Trophoblast cell (in vitro differentiated cells and primary cell): ENCODE measurements around the gene MYH8.

ENCODE experiments used
- DNase-seq, 2 donors: peaks; one replicate each; pipeline ENCODE4 v3.0.0-alpha.2; 2016
- H2AFZ ChIP-seq: 2 replicates; pipeline ENCODE4 v1.6.1; 2013; ENCODE audit warnings: low read length, moderate library complexity, mild to moderate bottlenecking; ENCODE audit not compliant: insufficient read depth, poor library complexity
- H2AK5ac ChIP-seq: 2 replicates; pipeline ENCODE4 v1.6.1; 2013; ENCODE audit warnings: mild to moderate bottlenecking, low read length
- H2BK120ac ChIP-seq: 2 replicates; pipeline ENCODE4 v1.6.1; 2013; ENCODE audit warnings: low read length, mild to moderate bottlenecking, moderate library complexity; ENCODE audit not compliant: insufficient read depth, poor library complexity
- H2BK12ac ChIP-seq: 2 replicates; pipeline ENCODE4 v1.6.1; 2013; ENCODE audit warnings: mild to moderate bottlenecking, low read length, moderate library complexity
- H2BK5ac ChIP-seq: 2 replicates; pipeline ENCODE4 v1.6.1; 2013; ENCODE audit warnings: low read length, low read depth, moderate library complexity, mild to moderate bottlenecking; ENCODE audit not compliant: poor library complexity
- H3K14ac ChIP-seq: 2 replicates; pipeline ENCODE4 v1.6.1; 2013; ENCODE audit warnings: mild to moderate bottlenecking, low read length
- H3K18ac ChIP-seq: 2 replicates; pipeline ENCODE4 v1.6.1; 2013; ENCODE audit warnings: mild to moderate bottlenecking, low read length
- H3K23ac ChIP-seq: 2 replicates; pipeline ENCODE4 v1.6.1; 2013; ENCODE audit warnings: low read length
- H3K27ac ChIP-seq: 2 replicates; pipeline ENCODE4 v1.5.1; 2013; ENCODE audit warnings: low read depth, mild to moderate bottlenecking, inconsistent platforms, low read length, moderate library complexity
- H3K27me3 ChIP-seq: 2 replicates; pipeline ENCODE4 v1.6.1; 2013; ENCODE audit warnings: inconsistent platforms, mild to moderate bottlenecking, low read length, moderate library complexity; ENCODE audit not compliant: insufficient read depth
- H3K36me3 ChIP-seq, 2 experiments: 1 replicate in 1 of 2; 2 replicates in 1 of 2; pipeline ENCODE4 v1.6.1; 2013; ENCODE audit warnings: low read length in 2 of 2, mild to moderate bottlenecking in 2 of 2, moderate library complexity in 1 of 2; ENCODE audit not compliant: insufficient read depth in 2 of 2, control insufficient read depth in 1 of 2
- H3K4ac ChIP-seq: 2 replicates; pipeline ENCODE4 v1.6.1; 2013; ENCODE audit warnings: low read depth, mild to moderate bottlenecking, low read length, moderate library complexity
- H3K4me1 ChIP-seq, 2 experiments: 1 replicate in 1 of 2; 2 replicates in 1 of 2; pipeline ENCODE4 v1.6.1; 2013; ENCODE audit warnings: low read length in 2 of 2, mild to moderate bottlenecking in 2 of 2, moderate library complexity in 1 of 2; ENCODE audit not compliant: insufficient read depth in 2 of 2, control insufficient read depth in 1 of 2
- H3K4me2 ChIP-seq: 2 replicates; pipeline ENCODE4 v1.6.1; 2013; ENCODE audit warnings: inconsistent platforms, mild to moderate bottlenecking, low read length, moderate library complexity
- H3K4me3 ChIP-seq: 2 replicates; pipeline ENCODE4 v1.5.1; 2013; ENCODE audit warnings: mild to moderate bottlenecking, low read depth, low read length, inconsistent platforms
- H3K79me1 ChIP-seq: one replicate; pipeline ENCODE4 v1.6.1; 2013; ENCODE audit warnings: low read length
- H3K79me2 ChIP-seq: 2 replicates; pipeline ENCODE4 v1.6.1; 2013; ENCODE audit warnings: low read length, mild to moderate bottlenecking; ENCODE audit not compliant: control insufficient read depth, insufficient read depth, poor library complexity
- H3K9ac ChIP-seq: 2 replicates; pipeline ENCODE4 v1.6.1; 2013; ENCODE audit warnings: mild to moderate bottlenecking, low read length
- H3K9me3 ChIP-seq: 2 replicates; pipeline ENCODE4 v1.6.1; 2013; ENCODE audit warnings: low read depth, mild to moderate bottlenecking, control low read depth, inconsistent platforms, low read length; ENCODE audit not compliant: insufficient read depth
- H4K12ac ChIP-seq: 2 replicates; pipeline ENCODE4 v1.6.1; 2013; ENCODE audit warnings: low read depth, mild to moderate bottlenecking, low read length, moderate library complexity
- H4K8ac ChIP-seq: 2 replicates; pipeline ENCODE4 v1.6.1; 2013; ENCODE audit warnings: low read depth, mild to moderate bottlenecking, low read length, moderate library complexity
- H4K91ac ChIP-seq: one replicate; pipeline ENCODE4 v1.6.1; 2013; ENCODE audit warnings: low read depth, mild to moderate bottlenecking, low read length, moderate library complexity
- WGBS: extraction: QIAGEN DNeasy Blood & Tissue Kit; methylation state at CpG from one replicate; pipeline ENCODE4 v1.1.7; 2013; ENCODE audit warnings: missing lambda C conversion rate; ENCODE audit not compliant: insufficient read length, insufficient coverage; ENCODE audit errors: extremely low coverage; 5-methylcytosine and 5-hydroxymethylcytosine counted together

The MYH8 gene

DNA sequence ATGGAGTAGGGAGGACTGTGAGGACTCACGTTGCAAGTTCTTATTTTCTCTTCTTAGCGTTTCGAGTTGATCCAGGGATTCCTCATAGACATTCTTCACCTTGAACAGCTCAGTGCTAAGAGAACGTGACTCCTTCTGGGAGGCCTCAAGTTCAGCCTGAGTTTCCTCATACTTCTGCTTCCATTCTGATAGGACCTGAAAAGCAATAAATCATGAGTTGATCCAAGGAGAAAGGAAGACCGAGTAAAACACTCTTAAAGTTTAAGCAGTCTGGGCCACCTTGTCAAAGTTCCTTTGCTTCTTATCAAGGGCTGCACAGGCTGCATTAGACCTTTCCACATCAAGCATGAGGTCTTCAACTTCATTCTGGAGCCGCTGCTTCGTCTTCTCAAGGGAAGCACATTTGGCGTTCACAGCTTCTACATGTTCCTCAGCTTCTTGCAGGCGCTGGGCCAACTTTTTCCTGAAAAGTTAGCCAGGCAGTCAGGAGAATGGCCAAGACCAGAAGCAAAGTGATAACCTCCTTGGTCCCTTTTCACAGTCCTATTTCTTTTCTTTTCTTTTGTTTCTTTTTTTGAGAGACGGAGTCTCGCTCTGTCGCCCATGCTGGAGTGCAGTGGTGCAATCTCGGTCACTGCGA is 25.1 kb downstream of the MYH8 start:
- H2AK5ac ChIP-seq = no peak overlapping the region

DNA sequence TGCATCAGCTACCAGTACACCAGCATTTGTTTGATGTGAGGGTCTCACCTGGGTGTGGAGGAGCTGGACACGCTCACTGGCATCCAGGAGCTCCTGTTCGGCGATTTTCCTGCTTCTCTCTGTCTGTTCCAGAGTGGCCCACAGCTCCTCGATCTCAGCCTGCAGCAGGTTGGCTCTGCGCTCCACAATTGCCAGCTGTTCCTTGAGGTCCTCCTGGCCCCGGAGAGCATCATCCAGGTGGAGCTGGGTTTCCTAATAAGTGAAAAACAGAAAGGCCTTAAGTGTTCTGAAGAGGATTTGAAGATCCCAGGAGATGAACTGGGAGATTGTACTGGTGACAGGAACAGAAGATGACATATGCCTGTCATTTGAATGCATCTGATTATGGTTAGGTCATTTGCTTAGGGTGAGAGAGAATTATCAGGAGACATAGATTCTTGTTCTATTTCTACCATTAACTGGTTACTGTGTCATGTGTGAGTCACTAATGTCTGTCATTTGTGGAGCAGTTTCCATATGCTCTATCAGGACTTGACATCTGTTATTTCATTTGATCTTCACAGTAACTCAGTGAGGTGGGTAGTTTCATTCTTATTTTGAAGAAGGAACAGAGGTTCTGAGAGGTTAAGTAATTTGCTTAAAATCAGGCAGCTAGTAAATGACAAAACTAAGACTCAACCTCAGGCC is 27.4 kb downstream of the MYH8 start:
- Histone ChIP-seq H3K27ac (no peak overlapping the region), H3K14ac (no peak overlapping the region), H3K4me2 (no peak overlapping the region), H3K18ac (no peak overlapping the region), H3K23ac (no peak overlapping the region), H2AK5ac (no peak overlapping the region), H4K91ac (no peak overlapping the region), H3K9ac (no peak overlapping the region), H3K4me3 (no peak overlapping the region), H3K4ac (no peak overlapping the region), H2AFZ (no peak overlapping the region), H3K27me3 (no peaks in the 10 kb centered on the region), H3K79me2 (no peaks in the 10 kb centered on the region), H3K9me3 (peaks cover 3% of the 10 kb centered on the region), H4K8ac (no peak overlapping the region), H3K36me3 (no peaks in the 10 kb centered on the region), H3K79me1 (no peaks in the 10 kb centered on the region), H2BK5ac (no peak overlapping the region), H4K12ac (no peak overlapping the region), H3K4me1 (no peaks in the 10 kb centered on the region), H2BK120ac (no peak overlapping the region), H2BK12ac (no peak overlapping the region)
- no peak for DNase-seq
- no CpG with 5 or more reads among the region's 6 CpGs for WGBS

More for the DNA sequence above, 25.1 kb downstream of the MYH8 start:
- Histone ChIP-seq H4K8ac (no peak overlapping the region), H3K27me3 (no peaks in the 10 kb centered on the region), H3K9me3 (peaks cover 3% of the 10 kb centered on the region), H3K18ac (no peak overlapping the region), H2BK120ac (no peak overlapping the region), H4K91ac (no peak overlapping the region), H2AFZ (no peak overlapping the region), H3K27ac (no peak overlapping the region), H2BK5ac (no peak overlapping the region), H4K12ac (no peak overlapping the region), H3K14ac (no peak overlapping the region), H3K23ac (no peak overlapping the region), H3K9ac (no peak overlapping the region), H3K36me3 (no peaks in the 10 kb centered on the region), H3K79me1 (no peaks in the 10 kb centered on the region), H3K4ac (no peak overlapping the region), H3K79me2 (no peaks in the 10 kb centered on the region), H3K4me3 (no peak overlapping the region), H3K4me2 (no peak overlapping the region), H3K4me1 (no peaks in the 10 kb centered on the region), H2BK12ac (no peak overlapping the region)
- no CpG with 5 or more reads among the region's 14 CpGs for WGBS
- DNase-seq = no peak

DNA sequence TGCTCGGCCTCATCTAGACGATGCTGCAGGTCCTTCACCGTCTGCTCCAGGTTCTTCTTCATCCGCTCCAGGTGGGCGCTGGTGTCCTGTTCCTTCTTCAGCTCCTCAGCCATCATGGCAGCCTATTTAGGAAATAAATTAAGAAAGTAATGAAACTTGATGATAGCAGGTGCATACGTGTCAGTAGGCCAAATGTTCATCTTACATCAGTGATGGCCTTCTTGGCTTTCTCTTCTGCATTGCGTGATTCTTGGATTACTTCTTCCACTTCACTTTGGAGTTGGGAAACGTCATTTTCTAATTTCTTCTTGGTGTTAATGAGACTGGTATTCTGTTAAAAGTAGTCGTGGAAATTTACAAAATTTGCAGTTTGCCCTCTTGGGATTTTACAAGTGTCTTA is 28.9 kb downstream of the MYH8 start:
- H3K4me1 ChIP-seq = no peaks in the 10 kb centered on the region
- no peak overlapping the region for H2BK12ac ChIP-seq
- H3K4me2 ChIP-seq = no peak overlapping the region
- no peak overlapping the region for H3K4ac ChIP-seq
- H3K36me3 ChIP-seq = no peaks in the 10 kb centered on the region
- no peak overlapping the region for H4K91ac ChIP-seq
- H3K9me3 ChIP-seq = no peaks in the 10 kb centered on the region
- no peak overlapping the region for H2BK5ac ChIP-seq
- no CpG with 5 or more reads among the region's 9 CpGs for WGBS
- H3K14ac ChIP-seq = no peak overlapping the region
- H4K8ac ChIP-seq = no peak overlapping the region
- H4K12ac ChIP-seq = no peak overlapping the region
- H2AFZ ChIP-seq = no peak overlapping the region
- no peaks in the 10 kb centered on the region for H3K79me1 ChIP-seq
- DNase-seq = no peak
- no peaks in the 10 kb centered on the region for H3K27me3 ChIP-seq
- no peak overlapping the region for H3K9ac ChIP-seq
- H3K27ac ChIP-seq = no peak overlapping the region
- H3K23ac ChIP-seq = no peak overlapping the region
- no peak overlapping the region for H3K4me3 ChIP-seq
- H3K79me2 ChIP-seq = no peaks in the 10 kb centered on the region
- no peak overlapping the region for H2AK5ac ChIP-seq
- no peak overlapping the region for H2BK120ac ChIP-seq
- no peak overlapping the region for H3K18ac ChIP-seq

DNA sequence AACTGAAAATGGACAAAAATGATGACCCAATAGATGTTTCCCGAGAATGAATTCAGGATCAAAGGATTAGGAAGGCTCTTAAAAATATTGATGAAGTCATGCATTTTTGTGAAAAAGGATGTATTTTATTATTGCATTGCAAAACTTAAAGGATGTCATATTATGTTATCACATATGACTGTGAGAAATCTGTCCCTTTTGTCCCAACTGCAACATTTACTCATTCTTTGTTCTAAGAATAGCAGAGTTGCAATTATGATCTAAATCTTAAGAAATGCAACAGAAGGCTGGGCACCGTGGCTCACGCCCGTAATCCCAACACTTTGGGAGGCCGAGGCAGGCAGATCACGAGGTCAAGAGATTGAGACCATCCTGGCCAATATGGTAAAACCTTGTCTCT is 35.9 kb downstream of the MYH8 start:
- no peak overlapping the region for H3K9ac ChIP-seq
- no peak overlapping the region for H3K4me3 ChIP-seq
- H2BK12ac ChIP-seq = no peak overlapping the region
- no peak overlapping the region for H3K23ac ChIP-seq
- H2BK5ac ChIP-seq = no peak overlapping the region
- H4K8ac ChIP-seq = no peak overlapping the region
- H2AK5ac ChIP-seq = no peak overlapping the region
- H3K79me2 ChIP-seq = no peaks in the 10 kb centered on the region
- H3K14ac ChIP-seq = no peak overlapping the region
- H3K4me2 ChIP-seq = no peak overlapping the region
- H4K12ac ChIP-seq = no peak overlapping the region
- H3K27me3 ChIP-seq = no peaks in the 10 kb centered on the region
- H3K18ac ChIP-seq = no peak overlapping the region
- H3K79me1 ChIP-seq = no peaks in the 10 kb centered on the region
- H3K9me3 ChIP-seq = no peaks in the 10 kb centered on the region
- H4K91ac ChIP-seq = no peak overlapping the region
- H3K4me1 ChIP-seq = no peaks in the 10 kb centered on the region
- no peak overlapping the region for H2BK120ac ChIP-seq
- no CpG with 5 or more reads among the region's 6 CpGs for WGBS
- no peak overlapping the region for H3K4ac ChIP-seq
- no peak for DNase-seq
- no peak overlapping the region for H2AFZ ChIP-seq
- no peak overlapping the region for H3K27ac ChIP-seq
- H3K36me3 ChIP-seq = no peaks in the 10 kb centered on the region
